PC-9 (cell line): Measurements from ENCODE around the gene CACNG7. TPM values are rescaled to one million over a fixed set of nuclear protein-coding genes. Genes with fewer than 3 reads are reported as not detected.

ENCODE experiments used
- BruUV-seq: library from RNA; stranded (reverse); fragments of 400-500 nt; replicated peaks from 2 replicates; lab custom pipeline; 2021; lab: Mats Ljungman, UMichigan
- CTCF ChIA-PET: fragments of 300-600 bp; sonication (Branson Sonifier 250); formaldehyde crosslinking; loops from one replicate; lab custom pipeline; 2022; ENCODE audit warnings: antibody characterized with exemption; lab: Charles Lee
- POLR2A ChIA-PET: fragments of 300-600 bp; sonication (Branson Sonifier 250); formaldehyde crosslinking; loops from one replicate; lab custom pipeline; 2022; ENCODE audit warnings: antibody characterized with exemption; ENCODE audit not compliant: unreplicated experiment; lab: Charles Lee
- DNase-seq, 2 experiments: peaks; one replicate each; pipeline versions ENCODE4 v3.0.0 to v3.0.0-alpha.2; 2015 to 2022; ENCODE audit warnings: mixed read lengths in 1 of 2
- H2AFZ ChIP-seq: fragments of 200-600 bp; sonication (generic); 2 replicates; pipeline ENCODE4 v1.8.1; 2017; ENCODE audit warnings: antibody characterized with exemption
- H3F3A ChIP-seq: fragments of 200-600 bp; sonication (generic); 2 replicates; pipeline ENCODE4 v1.8.1; 2017; ENCODE audit warnings: antibody characterized with exemption, mild to moderate bottlenecking, low read depth; ENCODE audit not compliant: insufficient read depth
- H3K27ac ChIP-seq: fragments of 200-600 bp; sonication (generic); 2 replicates; pipeline ENCODE4 v1.6.1; 2016; ENCODE audit warnings: mixed run types
- H3K27me3 ChIP-seq: fragments of 200-600 bp; sonication (generic); 2 replicates; pipeline ENCODE4 v1.6.1; 2016; ENCODE audit warnings: low read depth, mixed run types; ENCODE audit not compliant: insufficient read depth
- H3K36me3 ChIP-seq: fragments of 200-600 bp; sonication (generic); 2 replicates; pipeline ENCODE4 v1.6.1; 2016; ENCODE audit warnings: low read depth, mixed run types
- H3K4me1 ChIP-seq: fragments of 200-600 bp; sonication (generic); replicated peaks from 2 replicates; pipeline ENCODE4 v1.6.1; 2016; ENCODE audit warnings: mixed run types; ENCODE audit not compliant: insufficient read depth
- H3K4me2 ChIP-seq: fragments of 200-600 bp; sonication (generic); 2 replicates; pipeline ENCODE4 v1.6.1; 2017; ENCODE audit warnings: mixed run types
- H3K4me3 ChIP-seq: fragments of 200-600 bp; sonication (generic); 2 replicates; pipeline ENCODE4 v1.6.1; 2016; ENCODE audit warnings: mixed run types
- H3K79me2 ChIP-seq: fragments of 200-600 bp; sonication (generic); 2 replicates; pipeline ENCODE4 v1.6.1; 2017; ENCODE audit warnings: low read depth, mixed run types
- H3K9me2 ChIP-seq: fragments of 200-600 bp; sonication (generic); 2 replicates; pipeline ENCODE4 v1.8.1; 2017; ENCODE audit warnings: mild to moderate bottlenecking; ENCODE audit not compliant: insufficient read depth
- H3K9me3 ChIP-seq: fragments of 200-600 bp; sonication (generic); 2 replicates; pipeline ENCODE4 v1.8.1; 2016; ENCODE audit warnings: low read depth; ENCODE audit not compliant: insufficient read depth
- H4K20me1 ChIP-seq: fragments of 200-600 bp; sonication (generic); 2 replicates; pipeline ENCODE4 v1.8.1; 2017; ENCODE audit not compliant: insufficient read depth
- CTCF ChIP-seq: fragments of 200-600 bp; sonication (generic); conservative IDR thresholded peaks from 2 replicates; pipeline ENCODE4 v1.6.1; 2017; ENCODE audit warnings: mixed run types, antibody characterized with exemption, mild to moderate bottlenecking, moderate library complexity
- EZH2 ChIP-seq: fragments of 200-600 bp; sonication (generic); IDR thresholded peaks from 2 replicates; pipeline ENCODE4 v1.8.0; 2017; ENCODE audit warnings: antibody characterized with exemption, low read depth
- intact Hi-C: fragments of 100-400 bp; cut with micrococcal nuclease; formaldehyde crosslinking; loops from one replicate; pipeline ENCODE4 v1.10.0; 2022; ENCODE audit not compliant: unreplicated experiment
- total RNA-seq: library from RNA; stranded (reverse); gene quantifications from 2 replicates; pipeline ENCODE4 v1.2.3, GENCODE V29; 2021

CACNG7 gene
- total RNA-seq, 1 experiment from 2014 or later, result not detected

- Histone ChIP-seq H3K9me3 (no peaks in the 10 kb centered on the region), H3K4me1 (peaks cover 10% of the 10 kb centered on the region), H3K27me3 (peaks cover 22% of the 10 kb centered on the region), H3K36me3 (no peaks in the 10 kb centered on the region), H3K4me3 (no peak overlapping the region), H3K27ac (no peak overlapping the region), H2AFZ (no peak overlapping the region), H3F3A (peaks cover 12% of the 10 kb centered on the region; the same call in 1 of the 2 replicates), H4K20me1 (no peaks in the 10 kb centered on the region), H3K79me2 (no peaks in the 10 kb centered on the region), H3K9me2 (no peaks in the 10 kb centered on the region), H3K4me2 (no peak overlapping the region)
- no TSS peak for BruUV-seq
- intact Hi-C loops, result no loop called here
- DNase-seq, result no peak
- CTCF ChIA-PET, result interaction anchor here (1.0 kb wide), 1 partner anchor 120 kb away, joined by 4 read pairs; no protein-coding TSS in a partner anchor
- TF ChIP-seq CTCF (no peak), EZH2 (no peak)
- POLR2A ChIA-PET, result no interaction called here
Measured at GRCh38 chr19:53910170-53910518, 1.1 kb downstream of the CACNG7 start.

GRCh38 chr19:53912653-53913052, 3.6 kb downstream of the CACNG7 start:
- DNase-seq, result no peak
- no peak overlapping the region for H3K27ac ChIP-seq
- no peaks in the 10 kb centered on the region for H3K4me1 ChIP-seq
- no peaks in the 10 kb centered on the region for H4K20me1 ChIP-seq
- H3K4me3 ChIP-seq, result no peak overlapping the region
- no peak overlapping the region for H3K4me2 ChIP-seq
- H3F3A ChIP-seq, result peaks cover 6% of the 10 kb centered on the region; the same call in 1 of the 2 replicates
- ChIA-PET POLR2A (no interaction called here), CTCF (no interaction called here)
- H3K9me2 ChIP-seq, result no peaks in the 10 kb centered on the region
- H2AFZ ChIP-seq, result no peak overlapping the region
- no peaks in the 10 kb centered on the region for H3K9me3 ChIP-seq
- intact Hi-C loops, result no loop called here
- no peaks in the 10 kb centered on the region for H3K36me3 ChIP-seq
- BruUV-seq, result no TSS peak
- no peak for TF ChIP-seq EZH2
- peak; percentile 38; the same call in 1 of the 2 replicates for TF ChIP-seq CTCF
- peaks cover 30% of the 10 kb centered on the region for H3K27me3 ChIP-seq
- no peaks in the 10 kb centered on the region for H3K79me2 ChIP-seq

GRCh38 chr19:53915000-53915399, 5.9 kb downstream of the CACNG7 start:
- ChIA-PET CTCF (no interaction called here), POLR2A (no interaction called here)
- H3K27ac ChIP-seq, result no peak overlapping the region
- no TSS peak for BruUV-seq
- H3K27me3 ChIP-seq, result peaks cover 27% of the 10 kb centered on the region
- H3K4me3 ChIP-seq, result no peak overlapping the region
- H2AFZ ChIP-seq, result no peak overlapping the region
- no peaks in the 10 kb centered on the region for H3K36me3 ChIP-seq
- H4K20me1 ChIP-seq, result no peaks in the 10 kb centered on the region
- H3K9me2 ChIP-seq, result no peaks in the 10 kb centered on the region
- TF ChIP-seq CTCF (no peak), EZH2 (no peak)
- H3K9me3 ChIP-seq, result no peaks in the 10 kb centered on the region
- H3K79me2 ChIP-seq, result no peaks in the 10 kb centered on the region
- 0 out of 2 replicates have a peak, but pooled peaks cover 4% of the 10 kb centered on the region for H3F3A ChIP-seq
- intact Hi-C loops, result no loop called here
- H3K4me2 ChIP-seq, result no peak overlapping the region
- no peak for DNase-seq
- no peaks in the 10 kb centered on the region for H3K4me1 ChIP-seq
